OCI-LY3 (cell line): ENCODE measurements around the gene PRPF39.

Experiments used
- H2AFZ ChIP-seq: fragments of 200-600, 300-600 bp; shearing (Covaris generic); 2 replicates; pipeline ENCODE4 v1.6.0; 2014; ENCODE audit warnings: antibody characterized with exemption, low read depth, low read length
- H3K27ac ChIP-seq: fragments of 200-600, 300-600 bp; sonication (generic); 2 replicates; pipeline ENCODE4 v1.5.1; 2014; ENCODE audit warnings: mild to moderate bottlenecking, low read length, moderate library complexity, mixed read lengths
- H3K27me3 ChIP-seq: fragments of 200-600, 300-600 bp; sonication (generic); 2 replicates; pipeline ENCODE4 v1.6.1; 2014; ENCODE audit warnings: low read depth, low read length, mixed read lengths
- H3K36me3 ChIP-seq: fragments of 200-600, 300-600 bp; sonication (generic); replicated peaks from 2 replicates; pipeline ENCODE3; 2014; ENCODE audit warnings: low read depth, low read length, mixed read lengths
- H3K4me1 ChIP-seq: fragments of 300-600, 200-600 bp; sonication (generic); 2 replicates; pipeline ENCODE4 v1.6.1; 2014; ENCODE audit warnings: low read length, mixed read lengths
- H3K4me2 ChIP-seq: fragments of 200-600, 300-600 bp; sonication (generic); 2 replicates; pipeline ENCODE4 v1.6.1; 2014; ENCODE audit warnings: low read length, mixed read lengths
- H3K4me3 ChIP-seq: fragments of 300-600, 200-600 bp; sonication (generic); 2 replicates; pipeline ENCODE4 v1.5.1; 2014; ENCODE audit warnings: antibody characterized with exemption, mild to moderate bottlenecking, low read length, moderate library complexity
- H3K79me2 ChIP-seq: fragments of 300-600, 200-600 bp; shearing (Covaris generic); 2 replicates; pipeline ENCODE4 v1.6.1; 2014; ENCODE audit warnings: mild to moderate bottlenecking, low read length, mixed read lengths
- H3K9ac ChIP-seq: fragments of 300-600, 200-600 bp; shearing (Covaris generic); 2 replicates; pipeline ENCODE4 v1.6.0; 2014; ENCODE audit warnings: mild to moderate bottlenecking, low read length, moderate library complexity
- H3K9me3 ChIP-seq: fragments of 200-600, 300-600 bp; shearing (Covaris generic); 2 replicates; pipeline ENCODE4 v1.6.1; 2014; ENCODE audit warnings: low read length, mixed read lengths; ENCODE audit not compliant: insufficient read depth
- H4K20me1 ChIP-seq: fragments of 200-600, 300-600 bp; sonication (generic); 2 replicates; pipeline ENCODE4 v1.6.1; 2016; ENCODE audit warnings: low read length, mixed read lengths; ENCODE audit not compliant: insufficient read depth
- CTCF ChIP-seq: fragments of 200-600, 300-600 bp; sonication (generic); IDR thresholded peaks from 2 replicates; pipeline ENCODE4 v1.5.1; 2014; ENCODE audit warnings: antibody characterized with exemption, low read length, low read depth
- EZH2phosphoT487 ChIP-seq: fragments of 200-600 bp; shearing (Covaris generic); IDR thresholded peaks from 2 replicates; pipeline ENCODE4 v1.6.1; 2018; ENCODE audit warnings: antibody characterized with exemption, mixed run types, low read depth

The PRPF39 gene

GRCh38 chr14:45145214-45145613, 61.3 kb downstream of the PRPF39 start:
- peak overlapping the region; percentile 15 for H3K4me2 ChIP-seq
- TF ChIP-seq CTCF (no peak), EZH2phosphoT487 (no peak)
- peaks cover 44% of the 10 kb centered on the region for H3K79me2 ChIP-seq

GRCh38 chr14:45149602-45150001, 65.7 kb downstream of the PRPF39 start:
- H3K27me3 ChIP-seq, result no peaks in the 10 kb centered on the region
- peaks cover 15% of the 10 kb centered on the region for H3K79me2 ChIP-seq
- H4K20me1 ChIP-seq, result no peaks in the 10 kb centered on the region
- H3K4me1 ChIP-seq, result peaks cover 9% of the 10 kb centered on the region
- H3K9me3 ChIP-seq, result no peaks in the 10 kb centered on the region
- no peak overlapping the region for H2AFZ ChIP-seq
- TF ChIP-seq EZH2phosphoT487 (no peak), CTCF (no peak)
- no peak overlapping the region for H3K9ac ChIP-seq
- H3K27ac ChIP-seq, result no peak overlapping the region
- H3K36me3 ChIP-seq, result peaks cover 8% of the 10 kb centered on the region
- H3K4me2 ChIP-seq, result no peak overlapping the region
- H3K4me3 ChIP-seq, result no peak overlapping the region

More at GRCh38 chr14:45145214-45145613, 61.3 kb downstream of the PRPF39 start:
- Histone ChIP-seq H3K27ac (peak overlapping the region; percentile 71), H3K9me3 (no peaks in the 10 kb centered on the region), H3K4me1 (peaks cover 26% of the 10 kb centered on the region), H3K36me3 (peaks cover 8% of the 10 kb centered on the region), H3K4me3 (no peak overlapping the region), H3K27me3 (no peaks in the 10 kb centered on the region), H4K20me1 (no peaks in the 10 kb centered on the region), H3K9ac (no peak overlapping the region), H2AFZ (no peak overlapping the region)

- Histone ChIP-seq H4K20me1 (no peaks in the 10 kb centered on the region), H3K4me3 (no peak overlapping the region), H3K9me3 (no peaks in the 10 kb centered on the region), H3K36me3 (peaks cover 8% of the 10 kb centered on the region), H3K9ac (no peak overlapping the region), H3K4me2 (no peak overlapping the region), H2AFZ (no peak overlapping the region), H3K4me1 (peaks cover 1% of the 10 kb centered on the region), H3K79me2 (peaks cover 7% of the 10 kb centered on the region), H3K27ac (no peak overlapping the region), H3K27me3 (no peaks in the 10 kb centered on the region)
- no peak for TF ChIP-seq EZH2phosphoT487
- no peak for TF ChIP-seq CTCF
Measured at GRCh38 chr14:45150386-45150890, 66.5 kb downstream of the PRPF39 start.

- H3K9me3 ChIP-seq, result no peaks in the 10 kb centered on the region
- no peaks in the 10 kb centered on the region for H3K27me3 ChIP-seq
- H3K27ac ChIP-seq, result no peak overlapping the region
- H2AFZ ChIP-seq, result no peak overlapping the region
- H3K36me3 ChIP-seq, result no peaks in the 10 kb centered on the region
- H3K79me2 ChIP-seq, result no peaks in the 10 kb centered on the region
- no peak overlapping the region for H3K9ac ChIP-seq
- TF ChIP-seq CTCF, result no peak
- no peak for TF ChIP-seq EZH2phosphoT487
- H3K4me3 ChIP-seq, result no peak overlapping the region
- H4K20me1 ChIP-seq, result no peaks in the 10 kb centered on the region
- H3K4me1 ChIP-seq, result no peaks in the 10 kb centered on the region
- H3K4me2 ChIP-seq, result no peak overlapping the region
Measured at GRCh38 chr14:45156067-45156466, 72.2 kb downstream of the PRPF39 start.
